ENCODE data around the gene CYB5A.
A peak's percentile ranks its signal among the peaks of the same experiment; 100 is the strongest.

The CYB5A gene

GRCh38 chr18:74255131-74255616 lies 36.6 kb downstream of the CYB5A start:
- no peak for TF ChIP-seq ZFX (IDR thresholded peaks at IDR 0.05; ENCODE audit: borderline replicate concordance)
- no peak for TF ChIP-seq CTCF (IDR thresholded peaks at IDR 0.05)
- peak overlapping the region; percentile 33; the same call in 1 of the 2 replicates for H3K27ac ChIP-seq

GRCh38 chr18:74252039-74252395 lies 39.7 kb downstream of the CYB5A start:
- TF ChIP-seq ZFX (IDR thresholded peaks at IDR 0.05; ENCODE audit: borderline replicate concordance) (no peak), CTCF (IDR thresholded peaks at IDR 0.05) (no peak)
- H3K27ac ChIP-seq, result no peak overlapping the region

- H3K27ac ChIP-seq, result no peak overlapping the region
- TF ChIP-seq ZFX (IDR thresholded peaks at IDR 0.05; ENCODE audit: borderline replicate concordance) (no peak), CTCF (IDR thresholded peaks at IDR 0.05) (no peak)
Observed at GRCh38 chr18:74251297-74252038, 40.3 kb downstream of the CYB5A start.

GRCh38 chr18:74250131-74250530 lies 41.6 kb downstream of the CYB5A start:
- TF ChIP-seq CTCF (IDR thresholded peaks at IDR 0.05) (no peak), ZFX (IDR thresholded peaks at IDR 0.05; ENCODE audit: borderline replicate concordance) (no peak)
- H3K27ac ChIP-seq, result no peak overlapping the region

GRCh38 chr18:74249181-74249968 lies 42.4 kb downstream of the CYB5A start:
- no peak overlapping the region for H3K27ac ChIP-seq
- TF ChIP-seq CTCF (IDR thresholded peaks at IDR 0.05) (no peak), ZFX (IDR thresholded peaks at IDR 0.05; ENCODE audit: borderline replicate concordance) (no peak)

GRCh38 chr18:74248595-74248994 lies 43.2 kb downstream of the CYB5A start:
- no peak overlapping the region for H3K27ac ChIP-seq
- TF ChIP-seq CTCF (IDR thresholded peaks at IDR 0.05) (no peak), ZFX (IDR thresholded peaks at IDR 0.05; ENCODE audit: borderline replicate concordance) (no peak)

GRCh38 chr18:74248189-74248588 lies 43.6 kb downstream of the CYB5A start:
- no peak for TF ChIP-seq ZFX (IDR thresholded peaks at IDR 0.05; ENCODE audit: borderline replicate concordance)
- no peak for TF ChIP-seq CTCF (IDR thresholded peaks at IDR 0.05)
- no peak overlapping the region for H3K27ac ChIP-seq

Data from 22Rv1 (cell line).